Nucleus accumbens (tissue), 56 donors: ENCODE results near the gene CBX4.

ENCODE experiments used
- DNase-seq, 56 donors: peaks; one replicate each; lab custom pipeline; 2025; lab: John Stamatoyannopoulos, UW

CBX4 gene

DNA sequence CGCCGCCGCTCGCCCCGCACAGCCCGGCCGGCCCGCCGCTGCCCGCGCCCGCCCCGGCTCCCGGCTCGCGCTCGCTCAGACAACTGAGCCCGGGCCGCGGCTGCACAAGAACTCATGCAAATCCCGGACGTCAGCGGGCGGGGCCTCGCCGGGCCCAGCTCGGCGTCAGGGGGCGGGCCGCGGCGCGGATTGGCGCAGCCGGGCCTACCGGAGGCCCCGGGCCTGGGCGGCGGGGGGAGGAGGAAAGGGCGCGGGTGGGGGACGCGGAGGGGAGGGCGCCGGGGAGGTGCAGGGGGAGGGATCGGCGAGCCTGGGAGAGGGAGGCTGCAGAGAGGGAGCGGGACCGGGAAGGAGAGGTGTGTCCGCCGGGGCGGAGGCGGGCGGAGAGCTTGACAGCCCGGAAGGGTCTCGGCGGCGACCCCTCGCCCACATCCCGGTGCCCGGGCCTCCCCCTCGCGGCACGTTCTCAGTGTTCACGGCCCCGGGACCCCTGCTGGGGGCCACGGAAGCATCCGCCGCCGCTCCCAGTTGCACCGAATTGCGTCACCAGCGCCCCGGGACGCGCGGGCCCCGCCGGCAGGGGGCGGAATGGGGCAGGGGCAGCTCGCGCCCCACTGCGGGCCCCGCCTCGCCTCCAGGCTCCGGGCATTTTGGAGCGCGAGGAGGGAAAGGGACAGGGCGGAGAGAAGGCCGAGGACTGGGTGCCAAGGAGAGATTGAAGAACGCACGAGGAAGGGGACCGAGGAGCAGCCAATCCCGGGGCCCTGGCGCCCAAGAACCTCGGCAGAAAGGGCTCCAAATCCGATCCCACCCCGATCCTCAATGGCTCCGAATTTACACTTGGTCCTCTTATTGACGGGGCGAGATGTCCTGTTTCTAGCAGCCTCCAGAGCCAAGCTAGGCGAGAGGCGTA, at the start of gene CBX4:
TSS of gene CBX4 (minus strand) at position 85 of the 913 bp plus-strand sequence. CDS start 189 bp downstream, outside the sequence.
- peak in 55 of 56 donors; percentile 52 to 99 (median 93) for DNase-seq

DNA sequence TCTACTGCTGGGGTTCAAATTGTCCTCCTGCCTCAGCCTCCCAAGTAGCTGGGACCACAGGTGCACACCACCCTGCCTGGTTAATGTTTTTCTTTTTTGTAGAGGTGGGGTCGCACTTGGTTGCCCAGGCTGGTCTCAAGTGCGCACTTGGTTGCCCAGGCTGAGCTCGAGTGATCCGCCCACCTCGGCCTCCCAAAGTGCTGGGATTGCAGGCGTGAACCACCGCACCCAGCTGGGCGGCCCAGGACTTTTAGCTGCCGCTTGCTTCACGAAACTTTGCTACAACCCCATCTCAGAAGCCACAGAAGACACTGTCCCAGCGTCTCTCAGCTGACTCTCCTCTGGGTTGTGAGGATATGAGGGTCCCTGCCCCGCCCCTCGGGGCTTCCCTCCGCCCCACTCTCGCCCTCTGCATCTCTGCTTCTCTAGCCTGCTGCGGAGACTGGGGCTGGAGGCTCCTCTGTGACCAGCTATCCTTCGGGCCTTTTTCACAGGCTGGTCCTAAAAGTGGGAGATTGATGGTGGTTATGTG, 48.8 kb upstream of the CBX4 start:
- DNase-seq = no peak

DNA sequence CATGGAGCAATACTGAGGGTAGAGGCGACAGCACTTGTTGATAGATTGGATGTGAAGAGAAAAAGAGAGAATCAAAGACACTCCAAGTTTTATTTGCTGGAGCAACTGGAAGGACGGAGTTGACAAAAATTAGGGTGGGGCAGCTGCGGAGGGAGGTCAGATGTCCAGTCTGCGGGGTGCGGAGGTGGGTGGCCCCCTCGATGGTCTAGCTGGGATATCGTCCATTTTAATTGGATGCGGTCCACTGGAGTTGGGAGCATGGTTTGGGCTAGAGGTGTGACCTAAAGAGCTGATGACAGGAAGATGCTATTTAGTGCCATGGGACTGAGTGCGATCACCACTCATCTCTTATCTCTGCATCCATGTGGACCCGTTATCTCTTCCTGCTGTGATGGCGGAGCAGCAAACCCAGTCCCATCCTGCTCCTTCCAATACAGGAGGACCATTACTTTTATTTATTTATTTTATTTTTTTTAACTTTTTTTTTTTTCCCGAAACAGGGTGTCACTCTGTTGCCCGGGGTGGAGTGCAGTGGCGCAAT, 48.3 kb upstream of the CBX4 start:
- no peak for DNase-seq

- DNase-seq = no peak
Observed at GRCh38 chr17:79883202-79883601, 44.0 kb upstream of the CBX4 start.

DNA sequence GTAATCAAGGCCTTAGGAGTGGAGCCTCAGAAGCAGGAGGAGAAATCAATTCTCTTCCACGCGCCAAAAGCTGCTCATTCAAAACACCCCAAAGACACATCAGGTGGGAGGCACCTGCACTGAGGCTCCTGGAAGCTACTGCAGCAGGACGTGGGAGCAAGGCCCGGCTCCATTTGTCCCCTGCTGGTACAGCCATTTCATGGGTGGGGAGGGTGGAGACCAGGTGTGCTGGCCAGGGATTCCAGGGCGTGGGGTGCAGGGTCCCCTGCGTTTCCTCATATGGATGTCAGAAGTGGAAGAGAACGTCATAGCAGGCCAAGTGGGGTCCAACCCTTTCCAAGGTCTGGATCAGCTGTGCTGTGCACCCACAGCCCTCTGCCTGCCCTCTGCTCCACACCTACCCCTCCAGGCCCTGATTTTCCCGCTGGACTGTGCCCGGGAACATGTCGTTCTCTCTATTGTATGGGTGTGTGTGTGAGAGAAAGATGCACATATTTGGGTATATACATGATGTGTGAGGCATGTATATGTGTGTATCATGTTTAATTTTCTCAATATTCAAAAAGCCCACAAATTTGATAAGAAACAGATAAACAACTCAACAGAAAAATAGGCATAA, 39.2 kb upstream of the CBX4 start:
- DNase-seq = no peak

DNA sequence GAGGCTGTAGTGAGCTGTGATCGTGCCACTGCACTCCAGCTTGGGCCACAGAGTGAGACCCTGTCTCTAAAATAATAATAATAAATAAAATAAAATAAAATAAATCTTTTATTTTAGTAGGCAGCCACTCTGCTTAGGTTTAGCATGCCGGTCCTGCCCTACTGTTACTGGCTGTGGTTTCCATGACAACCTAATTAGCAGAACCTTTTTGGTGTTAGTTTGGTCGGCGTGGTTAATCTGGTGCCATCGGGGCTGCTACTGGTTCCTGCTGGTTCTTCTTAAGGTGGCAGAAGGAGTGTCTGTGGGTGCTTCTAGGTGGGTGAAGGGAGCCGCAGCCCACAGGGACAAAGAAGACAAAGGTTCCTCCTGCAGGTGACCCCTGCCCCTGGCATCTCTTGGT, 37.8 kb upstream of the CBX4 start:
- DNase-seq = peak in 1 of 56 donors; percentile 12

DNA sequence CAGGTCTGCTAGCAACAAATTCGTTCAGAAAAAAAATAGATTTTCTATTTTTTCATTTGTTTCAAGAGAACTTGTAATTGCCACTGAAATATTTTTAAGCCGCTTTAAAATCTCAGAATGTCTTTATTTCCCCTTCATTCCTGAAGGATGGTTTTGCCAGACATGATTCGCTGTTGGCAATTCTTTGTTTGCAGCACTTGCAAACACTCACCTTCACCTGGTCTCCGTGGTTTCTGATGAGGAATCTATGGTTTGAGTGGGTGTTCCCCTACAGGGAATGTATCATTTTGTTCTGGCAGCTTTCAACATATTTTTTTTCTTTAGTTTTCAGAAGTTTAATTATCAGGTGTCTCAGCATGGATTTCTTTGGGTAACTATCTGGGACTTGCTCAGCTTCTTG, 36.3 kb upstream of the CBX4 start:
- no peak for DNase-seq

DNA sequence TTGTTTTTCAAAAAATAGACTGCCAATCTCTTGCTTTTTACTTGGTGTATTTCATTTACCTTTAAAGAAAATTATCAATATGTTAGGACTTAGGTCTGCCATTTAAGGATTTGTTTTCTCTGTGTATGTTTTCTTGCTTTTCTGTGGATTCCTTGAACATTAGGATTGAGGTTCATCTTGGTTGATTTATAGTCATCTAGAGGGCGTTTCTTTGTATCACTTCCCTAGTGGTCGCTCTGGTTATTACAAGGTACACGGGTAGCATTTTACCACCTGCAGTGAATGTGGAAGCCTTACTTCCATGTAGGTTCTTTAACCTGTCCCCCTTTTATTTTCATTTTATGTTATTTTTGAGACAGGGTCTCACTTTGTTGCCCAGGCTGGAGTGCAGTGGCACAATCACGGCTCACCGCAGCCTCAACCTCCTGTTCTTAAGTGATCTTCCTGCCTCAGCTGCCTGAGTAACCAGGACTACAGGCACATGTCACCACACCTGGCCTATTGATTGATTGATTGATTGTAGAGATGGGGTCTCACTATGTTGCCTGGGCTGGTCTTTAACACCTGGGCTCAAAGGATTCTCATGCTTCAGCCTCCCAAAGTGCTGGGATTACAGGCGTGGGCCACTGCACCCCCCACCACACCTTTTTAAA, 35.2 kb upstream of the CBX4 start:
- no peak for DNase-seq

DNA sequence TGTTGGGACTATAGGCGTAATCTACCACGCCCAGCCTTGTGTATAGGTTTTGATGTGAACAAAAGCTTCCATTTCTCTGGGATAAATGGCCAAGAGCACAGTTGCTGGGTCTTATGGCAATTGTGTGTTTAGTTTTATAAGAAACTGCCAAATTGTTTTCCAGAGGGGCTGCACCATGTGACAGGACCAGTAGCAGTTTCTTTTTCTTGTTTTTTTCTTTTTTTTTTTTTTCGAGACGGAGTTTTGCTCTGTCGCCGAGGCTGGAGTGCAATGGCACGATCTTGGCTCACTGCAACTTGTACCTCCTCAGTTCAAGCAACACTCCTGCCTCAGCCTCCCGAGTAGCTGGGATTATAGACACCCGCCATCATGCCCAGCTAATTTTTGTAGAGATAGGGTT, 34.3 kb upstream of the CBX4 start:
- DNase-seq = no peak

GRCh38 chr17:79872762-79873161, 33.5 kb upstream of the CBX4 start:
- no peak for DNase-seq

GRCh38 chr17:79871131-79871530, 31.9 kb upstream of the CBX4 start:
- no peak for DNase-seq

DNA sequence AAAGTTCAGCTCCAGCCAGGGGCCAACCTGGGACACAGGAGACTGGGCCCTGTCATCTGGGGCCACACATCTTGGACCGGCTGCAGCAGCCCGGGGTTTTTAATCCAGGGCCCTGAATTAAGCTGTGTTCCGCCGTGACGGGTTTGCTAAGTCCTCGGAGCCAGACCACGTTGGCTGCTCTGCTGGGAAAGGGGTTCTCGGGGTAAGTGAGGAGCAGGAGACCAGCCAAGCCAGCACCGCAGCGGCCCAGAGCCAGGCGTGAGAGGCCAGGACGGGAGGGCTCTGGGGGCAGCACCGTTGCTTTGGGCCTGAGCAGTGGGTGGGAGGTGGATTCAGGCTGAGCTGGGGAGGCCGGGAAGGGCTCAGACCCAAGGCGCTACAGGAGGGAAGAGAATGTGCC, 31.3 kb upstream of the CBX4 start:
- DNase-seq = no peak

DNA sequence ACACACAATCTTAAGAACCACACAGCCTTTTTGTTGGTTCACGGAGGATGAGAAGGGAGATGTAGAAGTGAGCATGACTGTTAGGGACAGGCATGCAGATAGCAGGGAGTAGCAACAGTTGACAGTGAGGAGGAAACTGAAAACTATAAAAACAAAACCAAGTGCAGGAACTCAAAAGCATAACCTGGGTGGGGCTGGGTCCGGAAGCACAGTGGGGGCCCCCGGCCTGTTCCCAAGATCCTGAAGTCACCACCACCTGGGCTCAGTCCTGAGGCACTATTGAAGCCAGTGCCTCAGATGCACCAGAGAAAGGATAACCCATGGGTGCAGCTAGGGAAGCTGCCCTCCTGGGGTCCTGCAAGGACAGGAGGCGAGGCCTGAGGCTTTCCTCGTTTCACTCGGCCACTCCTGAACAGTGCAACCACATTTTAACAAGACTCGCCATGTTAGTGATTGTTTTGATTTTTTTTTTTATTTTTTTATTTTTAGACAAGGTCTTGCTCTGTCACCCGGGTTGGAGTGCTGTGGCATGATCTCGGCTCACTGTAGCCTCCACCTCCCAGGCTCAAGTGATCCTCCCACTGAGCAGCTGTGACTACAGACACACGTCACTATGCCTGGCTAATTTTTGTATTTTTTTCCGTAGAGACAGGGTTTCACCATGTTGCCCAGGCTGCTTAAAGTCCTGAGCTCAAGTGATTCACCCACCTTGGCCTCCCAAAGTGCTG, 27.7 kb upstream of the CBX4 start:
- DNase-seq = no peak

- no peak for DNase-seq
Observed at GRCh38 chr17:79865351-79866210, 26.3 kb upstream of the CBX4 start.

GRCh38 chr17:79864617-79865250, 25.5 kb upstream of the CBX4 start:
- no peak for DNase-seq

DNA sequence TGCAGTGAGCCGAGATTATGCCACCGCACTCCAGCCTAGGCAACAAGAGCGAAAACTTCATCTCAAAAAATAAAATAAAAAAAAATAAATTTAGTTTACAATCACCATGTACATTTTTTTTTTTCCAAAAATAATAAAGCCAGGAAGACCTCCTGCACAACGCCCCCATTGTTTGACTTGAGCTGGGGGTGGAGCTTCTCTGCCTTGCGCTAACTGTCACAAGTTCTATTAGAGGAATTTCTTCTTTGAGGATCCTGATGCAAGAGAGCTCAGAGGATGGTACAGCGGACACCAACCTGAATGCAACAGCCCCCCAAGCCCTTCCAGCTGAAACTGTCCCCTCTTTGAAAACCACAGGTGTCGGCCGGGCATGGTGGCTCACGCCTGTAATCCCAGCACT, 24.9 kb upstream of the CBX4 start:
- no peak for DNase-seq

- DNase-seq = peak in 2 of 56 donors; percentile 4 to 24
Observed at GRCh38 chr17:79862771-79863440, 23.7 kb upstream of the CBX4 start.

DNA sequence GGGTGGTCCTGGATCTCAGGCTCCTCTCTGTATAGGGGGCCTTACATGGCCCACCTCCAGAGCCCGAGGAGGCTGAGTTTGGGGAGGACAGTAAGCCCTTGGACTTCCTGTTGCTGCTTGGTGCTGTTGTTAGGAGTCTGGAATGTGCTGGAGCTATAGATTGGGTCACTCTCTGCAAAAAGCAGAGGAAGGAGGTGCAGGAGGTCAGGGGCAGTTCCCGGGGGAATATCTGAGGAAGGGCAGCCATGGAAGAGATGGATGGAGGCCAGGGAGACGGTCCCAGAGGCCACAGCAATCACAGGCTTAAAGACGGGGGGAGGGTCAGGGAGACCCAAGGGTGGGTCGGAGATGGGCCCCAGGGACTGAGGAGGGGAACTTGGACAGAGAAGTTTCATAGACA, 23.0 kb upstream of the CBX4 start:
- no peak for DNase-seq
